NCI-H2227 (cell line): ENCODE results near the gene MRPS27.

ENCODE experiments used
- DNase-seq: peaks from one replicate; lab custom pipeline; 2025; ENCODE audit not compliant: unreplicated experiment; lab: John Stamatoyannopoulos, UW

MRPS27 gene

GRCh38 chr5:72234868-72235267, 85.2 kb downstream of the MRPS27 start:
- DNase-seq: no peak

GRCh38 chr5:72234265-72234700, 85.8 kb downstream of the MRPS27 start:
- no peak for DNase-seq

GRCh38 chr5:72233835-72234234, 86.2 kb downstream of the MRPS27 start:
- DNase-seq: no peak

- no peak for DNase-seq
Measured at GRCh38 chr5:72232838-72233237, 87.2 kb downstream of the MRPS27 start.

- DNase-seq: no peak
Measured at GRCh38 chr5:72231991-72232703, 87.9 kb downstream of the MRPS27 start.

GRCh38 chr5:72228960-72229359, 91.1 kb downstream of the MRPS27 start:
- no peak for DNase-seq

GRCh38 chr5:72226950-72227349, 93.1 kb downstream of the MRPS27 start:
- DNase-seq: no peak

GRCh38 chr5:72225741-72226140, 94.3 kb downstream of the MRPS27 start:
- DNase-seq: no peak

GRCh38 chr5:72224946-72225463, 95.0 kb downstream of the MRPS27 start:
- no peak for DNase-seq

- DNase-seq: no peak
Measured at GRCh38 chr5:72223371-72223770, 96.7 kb downstream of the MRPS27 start.

- DNase-seq: no peak
Measured at GRCh38 chr5:72222521-72222920, 97.5 kb downstream of the MRPS27 start.

- DNase-seq: no peak
Measured at GRCh38 chr5:72221541-72221940, 98.5 kb downstream of the MRPS27 start.

GRCh38 chr5:72221099-72221498, 98.9 kb downstream of the MRPS27 start:
- DNase-seq: no peak

GRCh38 chr5:72216756-72217155, 103.3 kb downstream of the MRPS27 start:
- no peak for DNase-seq

- DNase-seq: no peak
Measured at GRCh38 chr5:72214168-72214567, 105.9 kb downstream of the MRPS27 start.

- DNase-seq: no peak
Measured at GRCh38 chr5:72213482-72213881, 106.6 kb downstream of the MRPS27 start.

- no peak for DNase-seq
Measured at GRCh38 chr5:72212171-72212570, 107.9 kb downstream of the MRPS27 start.

- DNase-seq: no peak
Measured at GRCh38 chr5:72210888-72211678, 109.0 kb downstream of the MRPS27 start.

- DNase-seq: peak; percentile 78
Measured at GRCh38 chr5:72209147-72210115, 110.6 kb downstream of the MRPS27 start.

GRCh38 chr5:72208324-72208926, 111.6 kb downstream of the MRPS27 start:
- no peak for DNase-seq

- DNase-seq: no peak
Measured at GRCh38 chr5:72206994-72207393, 113.0 kb downstream of the MRPS27 start.
